ENCODE results near the gene ACAP2. TPM values are rescaled to one million over a fixed set of nuclear protein-coding genes. Genes with fewer than 3 reads are reported as not detected.
A peak's percentile ranks its signal among the peaks of the same experiment; 100 is the strongest.

The ACAP2 gene
- total RNA-seq, 1 donor from 2014 or later, result 46.0 TPM

DNA sequence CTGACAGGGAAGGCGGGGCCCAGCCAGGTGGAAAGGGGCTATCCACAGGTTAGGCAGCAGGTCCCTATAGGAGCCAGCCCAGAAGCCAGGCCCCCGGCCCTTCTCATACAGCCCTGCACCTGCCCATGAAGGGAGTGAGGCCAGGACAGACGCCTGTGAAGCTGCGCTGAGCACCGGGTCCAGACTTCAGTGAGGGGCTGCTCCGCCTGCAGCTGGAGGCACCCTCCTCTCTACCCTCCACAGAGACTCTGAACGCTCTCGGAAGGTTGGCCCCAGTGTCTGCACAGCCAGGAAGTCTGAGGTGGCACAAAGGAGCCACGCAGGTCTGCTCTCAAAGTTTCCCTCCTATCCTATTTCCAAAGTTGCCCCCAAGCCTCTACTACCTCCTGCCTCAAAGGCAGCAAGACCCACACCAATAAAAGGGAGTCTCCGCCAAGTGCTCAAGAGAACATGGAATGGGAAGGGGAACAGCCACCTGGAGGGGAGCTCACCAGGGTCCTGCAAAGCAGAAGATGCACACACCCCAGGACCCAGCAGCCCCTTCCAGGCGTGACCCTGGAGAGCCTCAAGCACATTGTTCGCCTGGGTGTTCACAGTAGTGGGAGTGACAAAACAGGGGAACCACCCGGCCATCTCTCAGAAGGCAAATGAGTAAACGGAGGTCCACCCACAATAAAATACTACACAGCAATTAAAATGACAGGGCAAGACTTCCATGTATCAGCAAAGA lies 191.3 kb downstream of the ACAP2 start:
- no peaks in the 10 kb centered on the region for H3K27me3 ChIP-seq (ENCODE audit: insufficient read depth, low read length)
- no peaks in the 10 kb centered on the region for H3K4me1 ChIP-seq (ENCODE audit: insufficient read depth, low read length)
- peaks cover 55% of the 10 kb centered on the region for H3K79me2 ChIP-seq (ENCODE audit: insufficient read depth, low read length)

DNA sequence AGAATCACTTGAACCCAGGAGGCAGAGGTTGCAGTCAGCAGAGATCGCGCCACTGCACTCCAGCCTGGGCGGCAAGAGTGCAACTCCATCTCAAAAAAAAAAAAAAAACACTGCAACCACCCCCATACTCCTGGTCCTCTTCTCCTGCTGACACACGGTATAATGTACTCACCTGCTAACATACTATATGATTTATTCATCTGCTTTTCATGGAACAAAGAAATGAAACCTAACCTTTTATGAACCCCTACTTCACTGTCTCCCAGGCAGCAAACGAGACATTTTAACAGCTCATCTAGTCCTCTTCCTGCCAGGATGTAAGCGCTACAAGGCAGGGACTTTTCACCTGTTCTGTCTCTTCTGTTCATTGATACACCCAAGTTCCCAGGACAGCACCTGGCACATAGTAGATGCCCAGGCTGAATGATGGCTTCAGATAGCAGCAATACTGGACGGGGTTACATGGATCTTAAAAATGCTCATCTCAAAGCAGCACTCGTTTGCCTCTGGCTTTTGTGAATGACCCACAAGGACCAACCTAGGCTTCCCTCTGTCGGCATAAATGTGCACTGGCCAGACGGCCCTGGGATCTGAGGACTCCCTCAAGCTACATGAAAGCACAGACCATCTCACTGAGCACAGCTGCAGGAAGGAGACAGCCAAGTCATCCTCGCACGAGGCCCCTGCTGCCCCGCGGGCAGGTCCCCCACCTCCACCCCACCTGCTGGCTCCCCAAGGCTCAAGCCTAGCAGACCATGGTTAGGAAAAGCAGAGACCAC lies 192.2 kb downstream of the ACAP2 start:
- H3K27ac ChIP-seq (ENCODE audit: low read depth, low read length), result no peak overlapping the region
- FAIRE-seq (no peak), DNase-seq (ENCODE audit: low read depth) (no peak)
- H3K9ac ChIP-seq (ENCODE audit: low read length), result no peak overlapping the region
- H3K4me3 ChIP-seq (ENCODE audit: insufficient read depth, low read depth, low read length), result no peak overlapping the region
- TF ChIP-seq EZH2 (IDR thresholded peaks at IDR 0.05; ENCODE audit: insufficient read depth, low read length) (no peak), CTCF (IDR thresholded peaks at IDR 0.05; ENCODE audit: insufficient read depth, low read depth, low read length) (no peak)
- no peaks in the 10 kb centered on the region for H3K36me3 ChIP-seq (ENCODE audit: insufficient read depth, low read length)
- H3K27me3 ChIP-seq (ENCODE audit: insufficient read depth, low read length), result no peaks in the 10 kb centered on the region
- H3K9me3 ChIP-seq (ENCODE audit: insufficient read depth, low read depth, low read length), result no peaks in the 10 kb centered on the region
- peaks cover 12% of the 10 kb centered on the region for H4K20me1 ChIP-seq (ENCODE audit: insufficient read depth, low read length)
- H3K4me1 ChIP-seq (ENCODE audit: insufficient read depth, low read length), result no peaks in the 10 kb centered on the region
- H2AFZ ChIP-seq (ENCODE audit: low read depth, low read length), result no peak overlapping the region
- H3K4me2 ChIP-seq (ENCODE audit: low read length), result no peak overlapping the region
- H3K4me3 Mint-ChIP-seq (ENCODE audit: unreplicated experiment), result no peak overlapping the region
- H3K36me3 Mint-ChIP-seq (ENCODE audit: low read depth, unreplicated experiment), result peaks cover 17% of the 10 kb centered on the region
- peaks cover 5% of the 10 kb centered on the region for H3K9me3 Mint-ChIP-seq (ENCODE audit: unreplicated experiment)
- peaks cover 3% of the 10 kb centered on the region for H3K27me3 Mint-ChIP-seq (ENCODE audit: low read depth, unreplicated experiment)
- H3K4me1 Mint-ChIP-seq (ENCODE audit: low read depth, unreplicated experiment), result peaks cover 14% of the 10 kb centered on the region
- H3K27ac Mint-ChIP-seq (ENCODE audit: unreplicated experiment), result peak overlapping the region; percentile 41
- H3K79me2 ChIP-seq (ENCODE audit: insufficient read depth, low read length), result peaks cover 50% of the 10 kb centered on the region

More for the DNA sequence above, 191.3 kb downstream of the ACAP2 start:
- TF ChIP-seq CTCF (IDR thresholded peaks at IDR 0.05; ENCODE audit: insufficient read depth, low read depth, low read length) (no peak), EZH2 (IDR thresholded peaks at IDR 0.05; ENCODE audit: insufficient read depth, low read length) (no peak)
- Mint-ChIP-seq H3K4me3 (ENCODE audit: unreplicated experiment) (no peak overlapping the region), H3K9me3 (ENCODE audit: unreplicated experiment) (peaks cover 5% of the 10 kb centered on the region), H3K36me3 (ENCODE audit: low read depth, unreplicated experiment) (peaks cover 17% of the 10 kb centered on the region), H3K27me3 (ENCODE audit: low read depth, unreplicated experiment) (peaks cover 3% of the 10 kb centered on the region), H3K27ac (ENCODE audit: unreplicated experiment) (no peak overlapping the region), H3K4me1 (ENCODE audit: low read depth, unreplicated experiment) (peaks cover 10% of the 10 kb centered on the region)
- peaks cover 12% of the 10 kb centered on the region for H4K20me1 ChIP-seq (ENCODE audit: insufficient read depth, low read length)
- no peaks in the 10 kb centered on the region for H3K36me3 ChIP-seq (ENCODE audit: insufficient read depth, low read length)
- H3K9ac ChIP-seq (ENCODE audit: low read length), result no peak overlapping the region
- H3K9me3 ChIP-seq (ENCODE audit: insufficient read depth, low read depth, low read length), result no peaks in the 10 kb centered on the region
- no peak overlapping the region for H3K4me2 ChIP-seq (ENCODE audit: low read length)
- H3K27ac ChIP-seq (ENCODE audit: low read depth, low read length), result no peak overlapping the region
- no peak overlapping the region for H2AFZ ChIP-seq (ENCODE audit: low read depth, low read length)
- FAIRE-seq (no peak), DNase-seq (ENCODE audit: low read depth) (no peak)
- H3K4me3 ChIP-seq (ENCODE audit: insufficient read depth, low read depth, low read length), result no peak overlapping the region
